MM.1S (cell line): ENCODE results near the gene TRAPPC10.

ENCODE experiments used
- EZH2 ChIP-seq: fragments of 300-600 bp; sonication (generic); optimal IDR thresholded peaks from 2 replicates; pipeline ENCODE3; 2017; ENCODE audit warnings: low read depth, mild to moderate bottlenecking, antibody characterized with exemption, low read length, mixed read lengths
- TF ChIP-seq, protein P1 (sequence below): fragments of 300-600 bp; sonication (generic); IDR thresholded peaks from 2 replicates; pipeline ENCODE4 v1.5.1; 2016; ENCODE audit warnings: antibody characterized with exemption, low read length, mixed read lengths

DNA sequence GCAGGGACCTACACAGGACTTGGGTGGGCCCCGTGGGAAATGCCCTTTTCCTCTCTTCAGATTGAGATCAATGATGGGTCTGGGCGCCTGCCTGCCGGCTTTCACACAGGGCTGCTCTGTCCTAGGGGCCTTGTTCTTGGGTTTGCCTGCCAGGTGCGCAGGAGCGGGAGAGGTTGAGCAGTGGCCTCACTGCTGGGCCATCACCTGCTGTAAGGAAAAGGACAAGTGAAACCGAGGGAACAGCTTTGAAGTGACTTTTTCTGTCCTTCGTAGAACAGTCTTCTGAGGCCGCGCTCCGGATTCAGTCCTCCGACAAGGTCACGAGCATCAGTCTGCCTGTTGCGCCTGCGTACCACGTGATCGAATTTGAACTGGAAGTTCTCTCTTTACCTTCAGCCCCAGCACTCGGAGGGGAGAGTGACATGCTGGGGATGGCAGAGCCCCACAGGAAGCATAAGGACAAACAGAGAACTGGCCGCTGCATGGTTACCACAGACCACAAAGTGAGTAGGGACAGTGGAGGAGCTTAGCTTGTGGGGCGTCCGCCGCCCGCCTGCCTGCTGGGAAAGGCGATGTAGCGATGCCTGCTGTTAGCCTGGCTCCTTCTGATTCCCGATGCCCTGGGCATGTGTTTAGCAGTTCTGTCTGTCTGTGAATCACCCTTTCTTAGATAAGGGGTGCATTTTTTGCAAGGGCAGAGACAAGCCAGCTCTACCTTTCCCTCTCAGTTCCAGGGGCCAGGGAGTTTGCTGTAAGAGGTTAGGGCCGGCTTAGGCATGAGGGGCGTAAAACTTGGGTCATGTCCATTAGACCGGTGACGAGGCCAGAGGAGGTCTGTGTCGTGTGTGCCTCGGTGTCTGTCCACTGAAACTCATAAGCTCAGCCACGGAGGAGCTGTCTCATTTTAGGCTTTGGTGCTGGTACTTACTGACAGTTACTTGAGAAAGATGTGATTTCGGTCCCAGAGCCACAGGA lies 75.6 kb downstream of the TRAPPC10 start:
- TF ChIP-seq, protein P1, sequence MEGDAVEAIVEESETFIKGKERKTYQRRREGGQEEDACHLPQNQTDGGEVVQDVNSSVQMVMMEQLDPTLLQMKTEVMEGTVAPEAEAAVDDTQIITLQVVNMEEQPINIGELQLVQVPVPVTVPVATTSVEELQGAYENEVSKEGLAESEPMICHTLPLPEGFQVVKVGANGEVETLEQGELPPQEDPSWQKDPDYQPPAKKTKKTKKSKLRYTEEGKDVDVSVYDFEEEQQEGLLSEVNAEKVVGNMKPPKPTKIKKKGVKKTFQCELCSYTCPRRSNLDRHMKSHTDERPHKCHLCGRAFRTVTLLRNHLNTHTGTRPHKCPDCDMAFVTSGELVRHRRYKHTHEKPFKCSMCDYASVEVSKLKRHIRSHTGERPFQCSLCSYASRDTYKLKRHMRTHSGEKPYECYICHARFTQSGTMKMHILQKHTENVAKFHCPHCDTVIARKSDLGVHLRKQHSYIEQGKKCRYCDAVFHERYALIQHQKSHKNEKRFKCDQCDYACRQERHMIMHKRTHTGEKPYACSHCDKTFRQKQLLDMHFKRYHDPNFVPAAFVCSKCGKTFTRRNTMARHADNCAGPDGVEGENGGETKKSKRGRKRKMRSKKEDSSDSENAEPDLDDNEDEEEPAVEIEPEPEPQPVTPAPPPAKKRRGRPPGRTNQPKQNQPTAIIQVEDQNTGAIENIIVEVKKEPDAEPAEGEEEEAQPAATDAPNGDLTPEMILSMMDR: no peak
- TF ChIP-seq EZH2: no peak
